H1 (cell line): Measurements from ENCODE around the gene LRIT2. TPM values are rescaled to one million over a fixed set of nuclear protein-coding genes. Genes with fewer than 3 reads are reported as not detected.
A peak's percentile ranks its signal among the peaks of the same experiment; 100 is the strongest.

Experiments
- CTCF ChIA-PET: fragments of 300-600 bp; sonication (Branson Sonifier 250); formaldehyde crosslinking; loops from one replicate; lab custom pipeline; 2021; ENCODE audit not compliant: partially characterized antibody; lab: Charles Lee
- POLR2A ChIA-PET: fragments of 300-600 bp; sonication (Branson Sonifier 250); formaldehyde crosslinking; loops from one replicate; lab custom pipeline; 2021; ENCODE audit warnings: inconsistent platforms; ENCODE audit not compliant: partially characterized antibody; lab: Charles Lee
- DNase-seq, 2 experiments: peaks; one replicate each; pipeline versions ENCODE4 v3.0.0 to v3.0.0-alpha.2; 2010 to 2022; ENCODE audit warnings: low spot score in 2 of 2, low read depth in 1 of 2, mixed read lengths in 1 of 2
- FAIRE-seq: peaks from 2 replicates; lab custom pipeline; 2011; peaks lifted over from hg19 to GRCh38; lab: Jason Lieb, UNC
- H2AFZ ChIP-seq: 2 replicates; pipeline ENCODE4 v1.8.1; 2012; ENCODE audit warnings: low read length, inconsistent platforms
- H2AK5ac ChIP-seq: 2 replicates; pipeline ENCODE4 v1.6.1; 2013; ENCODE audit warnings: low read depth, low read length
- H2BK120ac ChIP-seq: replicated peaks from 2 replicates; pipeline ENCODE3; 2013; ENCODE audit warnings: low read depth, low read length, inconsistent platforms
- H2BK12ac ChIP-seq: 2 replicates; pipeline ENCODE4 v1.6.1; 2013; ENCODE audit warnings: low read depth, low read length
- H2BK15ac ChIP-seq: 2 replicates; pipeline ENCODE4 v1.6.1; 2013; ENCODE audit warnings: low read length
- H2BK20ac ChIP-seq: 2 replicates; pipeline ENCODE4 v1.6.1; 2013; ENCODE audit warnings: low read length
- H2BK5ac ChIP-seq: 2 replicates; pipeline ENCODE4 v1.6.1; 2013; ENCODE audit warnings: low read depth, low read length
- H3K14ac ChIP-seq: 2 replicates; pipeline ENCODE4 v1.6.1; 2013; ENCODE audit warnings: inconsistent platforms; ENCODE audit not compliant: insufficient read length
- H3K18ac ChIP-seq: 2 replicates; pipeline ENCODE4 v1.6.1; 2013; ENCODE audit warnings: low read length; ENCODE audit errors: extremely low read depth
- H3K23ac ChIP-seq: 2 replicates; pipeline ENCODE4 v1.6.1; 2013; ENCODE audit warnings: inconsistent platforms; ENCODE audit not compliant: insufficient read length
- H3K23me2 ChIP-seq: 2 replicates; pipeline ENCODE4 v1.6.1; 2013; ENCODE audit warnings: low read depth, low read length
- H3K27ac ChIP-seq: 2 replicates; pipeline ENCODE4 v1.6.1; 2011; ENCODE audit warnings: low read depth, low read length, inconsistent platforms
- H3K27me3 ChIP-seq, 4 experiments: replicated peaks in 1 of 4; 1 replicate in 1 of 4; 2 replicates in 3 of 4; pipeline versions ENCODE4 v1.6.1 to v1.8.1; 2011 to 2013; ENCODE audit warnings: low read length in 3 of 4, mild to moderate bottlenecking in 3 of 4, inconsistent platforms in 2 of 4, mixed read lengths in 2 of 4, moderate library complexity in 1 of 4; ENCODE audit not compliant: control insufficient read depth in 3 of 4, insufficient read depth in 3 of 4; ENCODE audit errors: extremely low read depth in 1 of 4
- H3K36me3 ChIP-seq, 4 experiments: 2 replicates each; pipeline versions ENCODE4 v1.6.1 to v1.8.1; 2011 to 2013; ENCODE audit warnings: mild to moderate bottlenecking in 4 of 4, low read length in 3 of 4, moderate library complexity in 2 of 4, control low read depth in 1 of 4, inconsistent platforms in 1 of 4; ENCODE audit not compliant: insufficient read depth in 4 of 4, control insufficient read depth in 2 of 4
- H3K4ac ChIP-seq: replicated peaks from 2 replicates; pipeline ENCODE3; 2013; ENCODE audit warnings: low read length, low read depth, mixed read lengths, inconsistent platforms; ENCODE audit not compliant: insufficient read length
- H3K4me1 ChIP-seq, 4 experiments: replicated peaks in 1 of 4; 1 replicate in 1 of 4; 2 replicates in 3 of 4; pipeline versions ENCODE4 v1.6.1 to v1.8.1; 2011 to 2013; ENCODE audit warnings: low read length in 3 of 4, inconsistent platforms in 2 of 4, mixed read lengths in 1 of 4; ENCODE audit not compliant: insufficient read depth in 4 of 4, control insufficient read depth in 3 of 4
- H3K4me2 ChIP-seq, 2 experiments: 2 replicates each; pipeline versions ENCODE4 v1.6.1 to v1.8.1; 2011 to 2013; ENCODE audit warnings: low read depth in 2 of 2, low read length in 2 of 2, control low read depth in 1 of 2, inconsistent platforms in 1 of 2, mild to moderate bottlenecking in 1 of 2; ENCODE audit not compliant: insufficient read depth in 1 of 2
- H3K4me3 ChIP-seq, 4 experiments: fragments of 200-600, 300-600 bp in 1 of 4; sonication (generic), shearing (Covaris generic), sonication (Bioruptor Twin) in 1 of 4; 2 replicates each; pipeline versions ENCODE4 v1.5.1 to v1.8.1; 2011 to 2016; ENCODE audit warnings: low read length in 4 of 4, low read depth in 3 of 4, control low read depth in 2 of 4, inconsistent platforms in 2 of 4, mild to moderate bottlenecking in 2 of 4, mixed read lengths in 1 of 4, moderate library complexity in 1 of 4; ENCODE audit not compliant: insufficient read depth in 2 of 4; ENCODE audit errors: extremely low read depth in 1 of 4
- H3K56ac ChIP-seq: replicated peaks from 2 replicates; pipeline ENCODE3; 2013; ENCODE audit warnings: low read depth, mild to moderate bottlenecking, mixed read lengths, low read length, inconsistent platforms; ENCODE audit not compliant: insufficient read length
- H3K79me1 ChIP-seq: 2 replicates; pipeline ENCODE4 v1.6.1; 2013; ENCODE audit warnings: low read depth, low read length, control low read depth
- H3K79me2 ChIP-seq, 2 experiments: 2 replicates each; pipeline versions ENCODE4 v1.6.1 to v1.8.1; 2012 to 2013; ENCODE audit warnings: low read length in 2 of 2, mild to moderate bottlenecking in 2 of 2, inconsistent platforms in 1 of 2; ENCODE audit not compliant: insufficient read depth in 2 of 2, control insufficient read depth in 1 of 2
- H3K9ac ChIP-seq, 4 experiments: replicated peaks in 1 of 4; 1 replicate in 1 of 4; 2 replicates in 3 of 4; pipeline versions ENCODE4 v1.6.1 to v1.8.1; 2011 to 2013; ENCODE audit warnings: low read depth in 3 of 4, low read length in 3 of 4, control low read depth in 2 of 4, mild to moderate bottlenecking in 2 of 4, moderate library complexity in 2 of 4, inconsistent platforms in 1 of 4; ENCODE audit errors: extremely low read depth in 1 of 4
- H3K9me3 ChIP-seq, 2 experiments: 2 replicates each; pipeline versions ENCODE4 v1.6.1 to v1.8.1; 2012 to 2013; ENCODE audit warnings: mild to moderate bottlenecking in 2 of 2, moderate library complexity in 2 of 2, control low read depth in 1 of 2, inconsistent platforms in 1 of 2, low read depth in 1 of 2, low read length in 1 of 2, mixed read lengths in 1 of 2; ENCODE audit not compliant: insufficient read depth in 2 of 2
- H4K20me1 ChIP-seq, 2 experiments: replicated peaks in 1 of 2; 2 replicates each; pipeline versions ENCODE3 to v1.8.1; 2011 to 2013; ENCODE audit warnings: inconsistent platforms in 2 of 2, low read length in 2 of 2, mild to moderate bottlenecking in 1 of 2; ENCODE audit not compliant: insufficient read depth in 2 of 2, control insufficient read depth in 1 of 2
- H4K5ac ChIP-seq: 2 replicates; pipeline ENCODE4 v1.6.1; 2013; ENCODE audit warnings: low read length, low read depth, mixed read lengths, inconsistent platforms; ENCODE audit not compliant: insufficient read length
- H4K8ac ChIP-seq: 2 replicates; pipeline ENCODE4 v1.8.0; 2013; ENCODE audit warnings: mild to moderate bottlenecking, moderate library complexity, low read length, inconsistent platforms; ENCODE audit not compliant: insufficient read depth; ENCODE audit errors: extremely low read depth
- H4K91ac ChIP-seq: replicated peaks from 2 replicates; pipeline ENCODE3; 2013; ENCODE audit warnings: low read length, mixed read lengths, inconsistent platforms; ENCODE audit not compliant: insufficient read length
- CEBPB ChIP-seq: IDR thresholded peaks from 2 replicates; pipeline ENCODE4 v1.6.1; 2012; ENCODE audit warnings: low read depth, low read length
- CHD1 ChIP-seq: IDR thresholded peaks from 2 replicates; pipeline ENCODE4 v1.6.1; 2012; ENCODE audit warnings: low read depth, low read length, improper control_type of control experiment
- EP300 ChIP-seq, 2 experiments: IDR thresholded peaks; 1 replicate in 1 of 2; 2 replicates in 1 of 2; pipeline ENCODE4 v1.6.1; 2011 to 2012; ENCODE audit warnings: low read depth in 2 of 2, low read length in 2 of 2, mild to moderate bottlenecking in 2 of 2, borderline replicate concordance in 1 of 2, inconsistent platforms in 1 of 2, moderate library complexity in 1 of 2
- JUND ChIP-seq: IDR thresholded peaks from 2 replicates; pipeline ENCODE4 v1.6.1; 2011; ENCODE audit warnings: mild to moderate bottlenecking, improper control_type of control experiment, low read length
- RAD21 ChIP-seq, 2 experiments: IDR thresholded peaks in 1 of 2; conservative IDR thresholded peaks in 1 of 2; 2 replicates each; pipeline ENCODE4 v1.6.1; 2011; ENCODE audit warnings: low read depth in 2 of 2, low read length in 2 of 2, improper control_type of control experiment in 1 of 2, inconsistent platforms in 1 of 2, mild to moderate bottlenecking in 1 of 2, moderate library complexity in 1 of 2
- SAP30 ChIP-seq: fragments of 300-600 bp; sonication (generic); IDR thresholded peaks from 2 replicates; pipeline ENCODE4 v1.7.1; 2012; ENCODE audit warnings: low read length, moderate library complexity, mild to moderate bottlenecking, inconsistent platforms; ENCODE audit not compliant: insufficient read depth, insufficient replicate concordance
- SIX5 ChIP-seq: IDR thresholded peaks from 2 replicates; pipeline ENCODE4 v1.6.1; 2011; ENCODE audit warnings: mild to moderate bottlenecking, low read depth, low read length
- WGBS, 2 experiments: shearing (Covaris generic) in 1 of 2; methylation state at CpG; one replicate each; pipeline versions ENCODE4 v1.1.6 to v1.1.7; 2013 to 2015; ENCODE audit warnings: low lambda C conversion rate in 2 of 2, mixed read lengths in 2 of 2, inconsistent platforms in 1 of 2, low coverage in 1 of 2, missing lambda C conversion rate in 1 of 2; ENCODE audit not compliant: insufficient replicate concordance in 2 of 2, insufficient coverage in 1 of 2, insufficient read length in 1 of 2; ENCODE audit errors: extremely low coverage in 1 of 2, missing lambda C conversion rate in 1 of 2; 5-methylcytosine and 5-hydroxymethylcytosine counted together
- polyA plus RNA-seq, 7 experiments: library from polyadenylated mRNA; depleted of rRNA in 3 of 7; stranded (reverse) in 5 of 7; unstranded in 2 of 7; fragments of >200 nt in 5 of 7; fragments of 200-250 nt in 2 of 7; gene quantifications; 1 replicate in 5 of 7; 2 replicates in 1 of 7; 4 replicates in 1 of 7; pipeline versions ENCODE4 v1.2.1 to v1.2.3, GENCODE V29; 2011 to 2013; ENCODE audit warnings: missing spikeins in 2 of 7, mixed read lengths in 2 of 7
- total RNA-seq: library from RNA; stranded (reverse); fragmentation: NEBNext Ultra II Directional; extraction: Animal tissue kit (Norgen Biotek cat#: 25700); gene quantifications from 2 replicates; pipeline ENCODE4 v1.2.1, GENCODE V29; 2021
- TF ChIP-seq, protein P1 (sequence below), 3 experiments: IDR thresholded peaks; 1 replicate in 2 of 3; 2 replicates in 1 of 3; pipeline versions ENCODE4 v1.5.1 to v1.6.1; 2011; ENCODE audit warnings: low read length in 3 of 3, mild to moderate bottlenecking in 3 of 3, inconsistent platforms in 2 of 3, low read depth in 1 of 3, moderate library complexity in 1 of 3; ENCODE audit not compliant: insufficient read depth in 1 of 3; ENCODE audit errors: control extremely low read depth in 1 of 3

The LRIT2 gene
- total and polyA plus RNA-seq, 2 of the 8 experiments (the other 6 are each of a cell fraction or from before 2014, with no cell fraction given), result not detected

DNA sequence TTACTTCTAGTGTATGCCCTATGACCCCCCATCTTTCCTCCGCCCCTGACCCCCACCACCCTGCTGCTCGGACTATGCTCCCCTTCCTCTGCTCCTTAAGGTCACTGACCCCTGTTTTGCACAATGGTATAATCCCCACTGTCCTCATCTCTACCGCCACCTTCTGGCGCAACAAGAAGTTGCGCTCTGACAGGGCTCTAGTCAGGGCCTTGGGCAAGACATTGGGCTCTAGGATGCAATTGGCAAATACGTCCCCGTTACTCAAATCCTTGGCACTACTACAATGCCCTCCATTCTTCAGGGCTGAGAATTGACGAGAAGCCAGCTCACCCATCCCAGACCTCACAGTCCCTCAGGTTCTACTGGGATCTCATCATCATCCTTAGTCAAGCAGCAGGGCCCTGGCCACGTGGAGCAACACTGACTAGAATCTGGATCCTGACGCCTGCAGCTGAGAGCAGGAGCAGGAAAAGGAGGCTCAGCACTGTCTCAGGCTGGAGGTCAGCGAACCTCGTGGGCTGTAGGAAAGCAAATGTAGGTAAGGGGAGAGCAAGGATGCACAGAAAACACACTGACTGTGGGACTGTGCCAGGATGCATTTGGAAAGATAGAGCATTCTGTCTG is 10.6 kb downstream of the LRIT2 start:
- H3K27me3 ChIP-seq, result no peaks in the 10 kb centered on the region
- no peak overlapping the region for H2BK120ac ChIP-seq
- H3K23ac ChIP-seq, result no peak overlapping the region
- FAIRE-seq (peak; percentile 89), DNase-seq (peak; percentile 57 to 84)
- no peak overlapping the region for H2BK20ac ChIP-seq
- H2BK12ac ChIP-seq, result no peak overlapping the region
- TF ChIP-seq, protein P1, sequence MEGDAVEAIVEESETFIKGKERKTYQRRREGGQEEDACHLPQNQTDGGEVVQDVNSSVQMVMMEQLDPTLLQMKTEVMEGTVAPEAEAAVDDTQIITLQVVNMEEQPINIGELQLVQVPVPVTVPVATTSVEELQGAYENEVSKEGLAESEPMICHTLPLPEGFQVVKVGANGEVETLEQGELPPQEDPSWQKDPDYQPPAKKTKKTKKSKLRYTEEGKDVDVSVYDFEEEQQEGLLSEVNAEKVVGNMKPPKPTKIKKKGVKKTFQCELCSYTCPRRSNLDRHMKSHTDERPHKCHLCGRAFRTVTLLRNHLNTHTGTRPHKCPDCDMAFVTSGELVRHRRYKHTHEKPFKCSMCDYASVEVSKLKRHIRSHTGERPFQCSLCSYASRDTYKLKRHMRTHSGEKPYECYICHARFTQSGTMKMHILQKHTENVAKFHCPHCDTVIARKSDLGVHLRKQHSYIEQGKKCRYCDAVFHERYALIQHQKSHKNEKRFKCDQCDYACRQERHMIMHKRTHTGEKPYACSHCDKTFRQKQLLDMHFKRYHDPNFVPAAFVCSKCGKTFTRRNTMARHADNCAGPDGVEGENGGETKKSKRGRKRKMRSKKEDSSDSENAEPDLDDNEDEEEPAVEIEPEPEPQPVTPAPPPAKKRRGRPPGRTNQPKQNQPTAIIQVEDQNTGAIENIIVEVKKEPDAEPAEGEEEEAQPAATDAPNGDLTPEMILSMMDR (IDR thresholded peaks at IDR 0.05; ENCODE audit: control extremely low read depth in 1 of 3, insufficient read depth in 1 of 3, low read depth in 1 of 3, low read length in 3 of 3), result peak; percentile 79 to 91 (median 90)
- TF ChIP-seq CHD1, result peak; percentile 71; the same call in 1 of the 2 replicates
- peak in 1 of 2 experiments; percentile 86; a peak in 2 of 3 replicates for TF ChIP-seq EP300 (IDR thresholded peaks at IDR 0.05; ENCODE audit: borderline replicate concordance in 1 of 2, low read depth in 2 of 2, low read length in 2 of 2)
- peak; percentile 54 for TF ChIP-seq CEBPB
- TF ChIP-seq SIX5, result no peak
- peak; percentile 55 to 70 for TF ChIP-seq RAD21 (IDR thresholded peaks at IDR 0.05 in 1 of 2, conservative IDR thresholded peaks at IDR 0.05 in 1 of 2; ENCODE audit: low read depth in 2 of 2, low read length in 2 of 2)
- TF ChIP-seq JUND, result peak; percentile 73
- TF ChIP-seq SAP30, result no peak
- no peak overlapping the region for H3K4me2 ChIP-seq
- no peaks in the 10 kb centered on the region for H4K20me1 ChIP-seq
- CTCF ChIA-PET, result interaction anchor here (0.6 to 8.8 kb wide), 51 partner anchors 10 to 501 kb away, joined by 3 to 113 read pairs (median 4); partner anchors contain the start of genes CDHR1, LRIT1, LRIT2 and RGR
- H3K9me3 ChIP-seq, result no peaks in the 10 kb centered on the region
- POLR2A ChIA-PET, result interaction anchor here (1.0 to 1.2 kb wide), 3 partner anchors 36 to 76 kb away, joined by 3 read pairs; partner anchors contain the start of gene GHITM
- no peak overlapping the region for H3K9ac ChIP-seq
- no peaks in the 10 kb centered on the region for H3K79me1 ChIP-seq
- H3K14ac ChIP-seq, result no peak overlapping the region
- H3K18ac ChIP-seq, result no peak overlapping the region
- H3K56ac ChIP-seq, result no peak overlapping the region
- no peak overlapping the region for H4K91ac ChIP-seq
- peaks cover 0 to 4% (median 0%) of the 10 kb centered on the region in 4 experiments; a peak in 1 of 7 replicates for H3K4me1 ChIP-seq
- no peak overlapping the region; the same call in 1 of the 2 replicates for H4K8ac ChIP-seq
- H2BK5ac ChIP-seq, result no peak overlapping the region
- WGBS, 2 experiments, result 61% methylated on average over 11 of the region's 12 CpGs; no CpG with 5 or more reads in 1 of the 2 experiments
- no peak overlapping the region for H2AFZ ChIP-seq
- no peak overlapping the region for H3K27ac ChIP-seq
- H3K23me2 ChIP-seq, result no peaks in the 10 kb centered on the region
- no peak overlapping the region for H3K4ac ChIP-seq
- no peak overlapping the region for H2BK15ac ChIP-seq
- no peaks in the 10 kb centered on the region for H3K36me3 ChIP-seq
- H2AK5ac ChIP-seq, result no peak overlapping the region
- H4K5ac ChIP-seq, result no peak overlapping the region
- no peak overlapping the region for H3K4me3 ChIP-seq
- no peaks in the 10 kb centered on the region for H3K79me2 ChIP-seq
